HG03439 (cell line): ENCODE results near the gene DUS4L.
A peak's percentile ranks its signal among the peaks of the same experiment; 100 is the strongest.

ENCODE experiments used
- ATAC-seq: cut with Tn5 transposase; IDR thresholded peaks from one replicate; pipeline ENCODE4 v1.9.1; 2021; ENCODE audit warnings: mild to moderate bottlenecking, moderate library complexity; ENCODE audit not compliant: unreplicated experiment

DUS4L gene

DNA sequence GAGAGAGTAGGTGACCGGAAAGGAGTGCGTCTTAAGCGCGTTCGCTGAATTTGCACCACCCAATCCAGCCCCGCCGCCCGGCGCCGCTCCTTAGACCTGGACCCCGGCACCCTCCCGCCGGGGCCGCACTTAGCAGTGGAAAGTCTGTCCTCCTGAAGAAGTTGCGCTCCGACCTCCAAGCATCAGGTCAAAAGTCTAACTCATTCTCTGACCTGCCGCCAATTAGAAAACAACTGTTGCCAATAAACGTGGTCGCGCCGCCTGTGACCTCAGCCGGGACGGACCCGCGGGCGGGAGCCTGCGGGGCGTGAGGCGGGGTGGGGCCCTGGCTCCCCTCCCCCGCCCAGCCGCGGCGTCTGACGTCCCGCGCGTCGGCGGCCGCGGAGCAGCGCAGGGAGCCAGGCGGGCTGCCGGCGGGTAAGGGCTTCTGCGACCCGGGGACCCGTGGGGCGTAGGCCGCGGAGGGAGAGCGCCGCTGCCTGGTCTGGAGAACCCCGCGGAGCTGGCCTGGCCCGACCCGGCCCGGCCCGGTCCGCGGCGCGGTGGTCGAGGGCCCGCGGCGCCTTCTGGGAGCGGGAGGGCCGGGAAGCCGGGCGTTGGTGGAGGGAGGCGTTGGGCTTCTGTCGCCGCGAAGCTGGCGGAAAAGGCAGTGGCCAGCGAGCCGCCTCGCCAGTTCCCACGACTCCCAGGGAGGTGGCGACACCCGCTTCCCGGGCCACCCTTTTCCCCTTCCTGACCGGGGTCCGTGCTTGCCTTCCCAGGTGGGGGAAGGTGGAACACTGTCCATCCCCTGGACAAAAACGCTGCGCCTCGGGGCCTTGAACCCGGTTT, 16.3 kb downstream of the DUS4L start, which contains the start of gene BCAP29:
Gene BCAP29, plus strand, starts transcription at position 362 of the 831 bp plus-strand sequence. CDS start 527 bp downstream, outside the sequence.
- ATAC-seq = peak; percentile 94

DNA sequence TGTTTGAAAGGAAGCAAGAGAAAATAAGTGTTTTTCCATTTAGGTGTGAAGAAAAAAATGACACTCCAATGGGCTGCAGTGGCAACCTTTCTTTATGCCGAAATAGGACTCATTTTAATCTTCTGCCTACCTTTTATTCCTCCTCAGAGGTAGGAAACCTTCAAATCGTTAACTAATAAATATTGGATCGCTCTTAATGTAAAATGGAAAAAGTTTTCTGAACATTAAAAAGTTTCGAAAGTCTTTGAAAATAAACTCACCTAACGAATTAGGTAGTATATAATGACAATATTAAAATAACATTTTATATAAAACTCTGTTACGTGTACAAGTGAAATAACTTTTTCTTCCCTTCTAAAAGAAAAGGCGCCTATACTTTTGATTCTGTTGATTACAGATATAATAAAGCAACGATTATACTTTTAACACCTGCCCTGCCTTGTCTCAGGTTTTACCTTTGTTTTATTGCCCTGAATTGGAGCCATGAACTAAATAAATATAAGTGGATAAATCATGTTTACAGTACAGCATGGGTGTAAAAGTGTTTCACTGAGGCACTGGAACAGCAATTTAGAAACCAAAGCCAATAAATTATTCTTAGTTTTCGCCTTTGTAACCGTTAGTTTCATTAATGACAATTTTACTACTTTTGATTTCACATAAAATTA, 17.1 kb downstream of the DUS4L start:
- no peak for ATAC-seq

DNA sequence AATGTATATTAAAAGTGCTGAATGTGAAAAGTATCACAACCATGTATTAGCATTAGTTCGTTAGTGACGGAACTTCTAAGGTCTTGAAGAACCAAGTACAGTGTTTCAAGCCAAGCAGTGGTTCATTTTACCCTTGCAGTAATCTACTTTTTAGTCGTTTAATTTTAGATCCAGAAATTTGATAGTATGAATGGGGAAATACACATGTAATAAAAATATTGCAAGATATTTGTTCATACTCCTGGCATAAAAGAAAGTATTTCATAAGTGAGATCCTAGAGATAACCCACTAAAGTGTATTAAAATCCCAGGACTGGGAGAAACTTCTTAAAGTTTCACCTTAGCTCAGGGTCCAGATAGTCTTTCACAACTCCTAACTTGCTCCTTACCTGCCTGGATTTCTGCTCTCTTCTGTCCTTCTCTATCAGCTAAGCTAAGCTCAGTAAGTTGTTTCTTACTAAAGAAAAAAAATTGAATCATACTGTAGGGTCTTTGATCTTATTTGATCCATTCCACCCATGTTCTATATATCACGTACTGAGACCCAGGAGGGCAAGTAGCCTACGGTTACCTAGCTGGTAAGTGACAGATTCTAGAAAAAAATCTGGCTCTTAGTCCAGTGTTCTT, 17.7 kb downstream of the DUS4L start:
- no peak for ATAC-seq

DNA sequence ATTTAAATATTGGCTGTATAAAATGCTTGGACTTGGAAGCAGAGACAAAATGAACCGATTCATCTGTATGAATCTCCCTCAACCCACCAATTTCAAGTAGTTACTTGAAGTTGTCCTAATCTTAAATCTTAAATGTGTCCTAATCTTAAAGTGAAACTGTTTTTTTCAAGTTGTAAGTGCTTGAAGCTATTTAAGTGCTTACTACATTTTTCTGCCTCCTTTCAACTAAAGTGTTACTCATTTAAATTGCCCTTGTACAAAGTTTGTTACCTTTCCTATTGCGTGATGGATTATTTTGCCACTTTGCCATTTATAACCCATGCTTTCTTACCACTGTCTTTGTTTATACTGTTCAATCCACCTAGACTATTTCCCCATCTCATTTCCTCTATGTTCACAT, 19.1 kb downstream of the DUS4L start:
- no peak for ATAC-seq

DNA sequence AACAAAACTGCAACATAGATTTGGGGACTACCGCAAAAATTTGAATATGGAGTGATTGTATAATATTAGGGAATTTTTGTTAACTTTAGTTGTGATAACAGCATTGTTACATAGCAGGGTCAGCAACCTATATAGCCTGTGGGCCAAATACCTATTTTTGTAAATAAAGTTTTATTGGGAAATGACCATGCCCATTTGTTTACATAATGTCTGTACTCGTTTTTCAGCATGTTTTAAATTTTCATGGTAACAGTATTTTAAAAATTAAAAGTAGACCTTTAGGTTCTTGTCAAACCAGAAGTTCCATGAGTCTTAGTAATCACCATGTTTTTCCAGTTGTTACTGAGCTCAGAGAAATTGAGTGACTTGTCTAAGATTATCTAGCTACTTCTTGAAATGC, 20.9 kb downstream of the DUS4L start:
- no peak for ATAC-seq

DNA sequence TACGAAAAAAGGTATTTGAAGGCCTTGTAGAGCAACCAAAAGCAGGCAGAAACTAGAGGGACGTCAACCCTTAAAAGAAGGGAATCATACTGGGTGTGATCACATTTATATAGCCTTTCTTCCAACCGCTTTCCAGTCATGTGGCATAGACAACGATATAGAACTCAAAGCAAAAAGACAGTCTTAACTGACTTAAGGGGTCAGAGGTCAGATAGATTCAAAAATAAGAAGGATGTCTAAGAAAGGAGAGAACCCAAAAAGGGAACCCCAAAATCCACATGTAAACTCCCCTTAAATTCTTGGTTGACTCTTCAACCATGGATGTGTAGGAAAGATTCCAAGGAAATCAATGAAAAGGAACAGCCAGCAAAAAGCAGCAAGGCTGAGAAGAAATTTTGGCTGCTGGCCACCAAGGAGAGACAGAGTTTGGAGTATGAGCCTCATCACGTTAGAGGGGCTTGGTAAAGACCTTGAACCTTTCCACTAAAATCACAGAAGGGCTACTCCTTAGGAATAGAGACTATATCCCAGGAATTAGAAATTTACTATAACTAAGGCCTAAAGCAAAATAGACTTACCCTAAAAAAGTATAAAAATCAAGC, 24.9 kb downstream of the DUS4L start:
- ATAC-seq = no peak

DNA sequence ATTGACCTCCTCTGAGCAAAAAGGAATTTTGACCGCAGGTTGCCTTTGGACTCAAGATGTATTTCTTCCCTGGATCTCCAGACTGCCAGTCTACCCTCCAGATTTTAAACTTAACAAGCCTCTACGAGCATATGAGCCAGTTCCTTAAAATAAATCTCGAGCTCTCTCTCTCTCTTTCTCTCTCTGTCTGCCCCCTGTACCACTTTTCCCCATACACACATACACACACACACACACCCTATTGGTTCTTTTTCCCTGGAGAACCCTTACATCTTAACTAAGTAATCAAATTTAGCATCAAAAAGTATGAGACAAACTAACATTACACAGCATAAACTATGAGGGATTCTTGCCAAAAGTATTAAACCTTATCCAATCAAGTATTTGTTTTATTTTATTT, 27.6 kb downstream of the DUS4L start:
- ATAC-seq = no peak

DNA sequence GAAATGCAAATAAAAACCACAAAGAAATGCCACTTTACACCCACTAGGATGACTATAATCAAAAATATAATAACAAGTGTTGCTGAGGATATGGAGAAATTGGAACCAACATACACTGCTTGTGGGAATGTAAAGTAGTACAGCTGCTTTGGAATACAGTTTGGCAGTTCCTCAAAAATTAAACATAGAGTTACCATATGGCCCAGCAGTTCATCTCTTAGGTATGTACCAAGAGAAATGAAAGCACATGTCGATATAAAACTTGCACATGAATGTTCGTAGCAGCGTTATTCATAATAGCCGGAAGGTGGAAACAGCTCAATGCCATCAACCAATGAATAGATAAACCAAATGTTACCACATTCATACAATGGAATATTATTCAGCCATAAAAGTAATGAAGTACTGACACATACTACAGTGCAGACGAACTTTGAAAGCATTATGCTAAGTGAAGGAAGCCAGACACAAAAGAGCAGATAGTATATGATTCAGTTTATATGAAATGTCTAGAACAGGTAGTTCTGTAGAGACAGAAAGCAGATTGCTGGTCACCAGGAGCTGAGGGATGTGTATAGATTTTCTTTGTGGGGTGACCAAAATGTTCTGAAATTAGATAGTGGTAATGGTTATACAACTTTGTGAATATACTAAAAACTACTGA, 28.7 kb downstream of the DUS4L start:
- no peak for ATAC-seq

DNA sequence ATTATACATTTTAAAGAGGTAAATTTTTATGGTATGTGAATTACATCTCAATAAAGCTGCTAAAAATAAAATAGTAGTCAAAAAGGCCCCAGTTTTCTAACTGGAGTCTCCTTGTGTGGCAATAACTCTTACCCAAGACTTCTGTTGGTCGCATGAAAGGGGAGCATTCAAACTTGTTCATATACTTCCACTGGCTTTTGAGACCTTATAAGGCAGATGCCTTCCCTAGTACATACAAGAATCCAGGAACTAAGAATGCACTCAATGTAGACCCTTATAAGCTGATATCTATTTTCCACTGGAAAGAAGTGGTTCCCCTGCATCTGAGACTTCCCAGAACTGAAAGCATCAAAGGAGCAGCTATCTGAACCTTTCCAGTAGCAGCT, 29.2 kb downstream of the DUS4L start:
- ATAC-seq = no peak

DNA sequence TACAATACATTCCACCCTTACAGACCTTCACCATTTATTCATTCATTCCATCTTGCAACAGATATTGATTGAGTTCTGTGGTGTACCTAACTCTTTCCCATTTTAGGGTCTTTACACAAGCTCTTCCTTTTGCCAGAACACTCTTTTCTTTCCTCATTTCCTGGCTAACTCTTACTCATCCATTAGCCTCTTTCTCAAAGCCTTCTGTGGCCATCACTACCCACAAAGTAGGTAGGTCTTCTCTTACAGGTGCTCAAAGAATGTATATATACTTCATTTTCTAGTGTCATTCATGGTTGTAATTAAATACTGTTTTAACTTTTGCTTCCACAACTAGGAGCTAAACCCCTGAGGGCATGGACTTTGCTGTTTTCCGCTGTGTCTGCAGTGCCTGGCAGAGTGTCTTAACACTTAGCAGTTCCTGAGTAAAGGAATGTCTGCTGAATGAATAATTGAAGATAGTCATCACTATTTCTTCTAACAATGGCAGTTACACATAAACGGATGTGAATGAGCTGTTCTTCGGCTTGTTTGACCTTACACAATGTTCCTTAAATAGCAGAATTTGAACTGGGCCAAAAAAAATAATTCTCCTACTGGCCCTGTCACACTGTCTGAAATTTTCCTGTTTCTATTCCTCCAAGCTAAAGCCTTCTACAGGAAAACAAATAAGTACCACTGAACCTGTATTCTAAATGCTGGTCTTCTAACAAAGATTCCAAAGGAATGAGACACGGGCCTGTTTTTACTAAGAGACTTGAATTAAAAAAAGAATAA, 31.4 kb downstream of the DUS4L start:
- no peak for ATAC-seq

DNA sequence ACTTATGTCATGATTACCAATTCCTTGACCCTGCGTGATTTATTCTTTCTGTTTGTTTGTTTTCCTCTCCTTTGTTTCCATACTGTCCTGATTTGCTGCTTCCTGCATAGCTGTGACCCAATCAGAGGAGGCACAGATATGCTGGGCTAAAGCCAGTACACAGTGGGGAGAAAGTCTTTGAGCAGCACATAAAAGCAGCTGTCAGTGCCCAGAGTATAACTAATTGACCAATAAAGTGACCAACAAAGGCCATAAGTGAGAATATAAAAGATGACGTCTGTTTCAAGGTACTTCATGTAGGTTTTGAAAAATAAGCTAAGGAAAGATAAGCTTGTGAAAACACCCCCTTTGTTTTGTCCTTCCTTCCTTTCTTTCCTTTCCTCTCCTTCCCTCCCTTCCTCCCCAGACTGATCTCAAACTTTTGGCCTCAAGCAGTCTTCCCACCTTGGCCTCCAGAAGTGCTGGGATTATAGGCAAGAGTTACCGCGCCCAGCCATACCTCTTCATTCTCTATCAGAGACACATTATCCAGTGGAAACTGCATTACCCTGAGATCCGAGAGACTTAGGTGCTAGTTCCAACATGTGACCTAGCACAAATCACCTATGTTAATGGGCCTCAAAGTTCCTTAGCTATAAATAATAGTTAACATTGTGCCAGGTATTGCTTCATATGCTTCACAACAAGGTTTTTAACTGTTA, 33.3 kb downstream of the DUS4L start:
- no peak for ATAC-seq

DNA sequence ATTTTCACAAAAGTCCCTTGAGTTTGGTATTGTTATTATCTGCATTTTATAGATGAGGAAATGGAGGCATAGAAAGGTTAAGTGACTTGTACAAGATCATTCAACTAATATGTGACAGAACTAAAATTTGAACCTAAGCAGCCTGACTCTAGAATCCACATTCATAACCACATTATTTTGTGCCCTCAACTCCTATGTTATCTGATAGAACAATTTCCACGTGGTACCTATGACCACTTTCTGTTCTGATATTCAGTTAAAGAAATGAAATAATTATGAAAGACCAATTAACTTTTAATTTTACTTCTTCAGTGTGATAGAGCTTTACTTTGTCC, 33.8 kb downstream of the DUS4L start:
- ATAC-seq = no peak

DNA sequence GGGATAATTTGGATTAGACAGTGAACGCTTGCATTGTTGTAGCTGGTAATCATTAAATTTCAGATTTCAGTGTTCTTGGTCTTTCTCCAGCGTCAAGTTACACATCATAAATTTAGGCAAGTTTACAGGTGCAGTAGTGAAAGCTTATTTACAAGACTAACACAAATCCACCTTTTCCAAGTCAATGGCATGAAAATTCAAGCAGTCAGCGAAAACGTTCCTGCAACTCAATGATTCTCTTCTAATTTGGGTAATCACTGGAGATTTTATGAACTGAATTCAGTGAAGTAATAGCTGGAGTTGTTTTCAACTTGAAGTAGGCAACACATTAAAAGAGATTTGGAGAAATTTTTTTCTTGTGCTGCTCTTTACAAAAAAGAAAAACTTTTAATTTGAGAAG, 34.2 kb downstream of the DUS4L start:
- ATAC-seq = no peak

DNA sequence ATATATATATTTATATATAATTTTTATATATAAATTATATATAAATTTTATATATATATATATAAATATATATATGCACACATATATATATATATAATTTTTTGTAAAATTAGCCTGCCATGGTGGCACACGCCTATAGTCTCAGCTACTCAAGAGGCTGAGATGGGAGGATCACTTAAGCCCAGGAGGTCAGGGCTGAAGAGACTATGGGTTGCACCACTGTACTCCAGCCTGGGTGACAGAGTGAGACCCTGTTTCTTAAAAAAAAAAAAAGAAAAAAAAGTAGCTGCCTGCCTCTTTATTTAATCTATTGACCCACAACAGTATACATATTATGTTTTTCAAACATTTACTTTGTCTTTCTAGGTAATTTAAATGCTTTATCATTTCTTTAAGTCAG, 35.5 kb downstream of the DUS4L start:
- ATAC-seq = no peak

DNA sequence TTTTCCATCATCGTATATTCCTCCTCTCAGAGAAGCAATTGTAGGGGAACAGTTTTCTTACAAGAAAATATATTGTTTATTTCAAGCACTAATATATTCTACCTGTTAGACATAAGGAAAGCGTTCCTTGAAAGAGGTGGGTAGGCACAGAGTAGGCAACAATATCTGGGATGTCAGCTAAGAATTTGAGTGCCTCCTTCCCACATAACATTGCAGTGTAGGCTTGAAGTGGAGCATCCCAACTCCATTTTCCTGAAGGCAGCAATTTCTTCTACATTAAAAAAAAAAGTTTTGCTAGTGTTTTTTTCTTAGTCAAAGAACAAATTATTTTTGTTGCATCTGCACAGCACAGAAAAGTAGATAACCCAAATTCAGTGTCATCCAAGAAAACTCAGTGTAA, 37.0 kb downstream of the DUS4L start:
- ATAC-seq = no peak

DNA sequence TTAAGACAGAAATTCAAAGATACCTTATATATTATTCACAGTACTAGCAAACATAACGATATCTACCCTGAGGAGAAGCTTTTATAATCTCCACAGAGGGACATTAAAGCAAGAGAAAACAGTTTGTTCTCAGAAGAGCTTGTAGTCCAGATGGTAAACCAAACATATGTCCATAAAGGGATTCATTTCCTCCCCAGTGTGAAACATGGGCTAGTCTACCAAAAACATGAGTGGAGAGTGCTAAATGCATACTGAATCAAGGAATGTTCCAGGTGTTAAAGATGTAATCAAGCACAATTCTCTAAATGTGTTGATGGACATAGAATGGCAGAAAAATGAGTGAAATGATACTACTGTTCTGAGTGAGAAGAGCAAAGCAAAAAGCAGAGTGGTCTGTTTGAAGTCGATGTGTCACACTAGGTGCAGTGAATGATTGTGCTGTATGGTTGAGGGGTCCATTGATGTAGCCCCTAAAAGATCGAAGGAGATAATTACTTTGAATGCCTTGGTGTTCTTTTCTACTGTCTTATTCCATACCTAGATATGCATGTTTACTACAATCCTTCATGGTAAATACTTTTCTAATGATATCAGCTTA, 41.5 kb downstream of the DUS4L start:
- ATAC-seq = no peak

DNA sequence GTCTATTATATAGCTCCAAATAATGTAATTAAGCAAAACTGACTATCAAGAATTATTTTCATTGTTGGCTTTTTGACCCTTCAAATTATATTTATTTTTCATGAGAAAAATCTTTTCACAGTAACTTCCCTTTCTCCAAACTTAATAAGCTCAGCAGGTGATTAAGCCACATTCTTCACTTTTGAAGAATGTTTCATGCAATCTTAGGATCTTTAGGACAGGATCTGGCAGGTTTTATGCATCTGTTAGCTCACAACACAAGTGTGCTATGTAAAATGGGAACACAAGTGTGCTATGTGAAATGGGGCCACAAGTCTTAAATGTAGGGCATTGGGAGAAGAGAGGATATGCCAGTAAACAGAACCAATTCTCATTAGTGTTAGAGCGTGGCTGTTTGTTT, 42.5 kb downstream of the DUS4L start:
- ATAC-seq = no peak

DNA sequence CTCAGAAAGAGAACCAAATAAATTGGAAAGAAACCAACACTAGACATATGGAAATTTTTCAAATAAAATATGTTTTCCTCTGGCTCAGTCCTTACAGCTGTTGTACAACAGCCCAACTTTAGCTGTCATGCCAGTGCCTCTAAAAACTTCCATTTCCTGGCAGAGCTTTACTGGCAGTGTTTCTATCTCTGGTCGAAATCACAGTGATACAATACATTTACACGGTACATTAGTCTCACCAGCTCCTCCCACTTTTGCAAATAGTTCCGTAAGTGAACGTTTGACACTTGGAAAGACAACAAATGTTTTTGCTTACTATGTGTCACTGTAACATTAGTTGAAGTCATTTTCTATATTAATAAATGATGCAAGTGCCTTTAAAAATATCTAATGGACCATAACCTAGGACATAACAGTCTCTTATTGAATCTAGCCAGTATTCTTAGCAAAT, 46.1 kb downstream of the DUS4L start:
- ATAC-seq = no peak

DNA sequence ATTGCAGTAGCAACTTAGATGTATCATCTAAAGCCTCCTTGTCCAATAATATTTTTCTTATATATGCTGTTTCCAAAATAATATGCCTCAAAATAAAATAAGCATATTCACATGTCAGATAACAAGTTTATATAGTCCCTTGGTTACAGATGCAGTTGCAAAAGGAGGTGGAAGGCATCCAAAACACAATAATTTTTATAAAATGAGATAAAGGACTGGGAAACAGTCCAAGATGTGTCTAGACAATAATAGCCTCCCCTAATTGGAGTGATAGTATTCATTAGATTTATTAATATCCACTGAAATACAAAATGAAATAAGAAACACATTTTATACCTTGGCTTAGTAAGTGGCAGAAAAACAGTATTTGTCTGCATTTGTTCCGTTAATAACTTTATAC, 46.6 kb downstream of the DUS4L start:
- no peak for ATAC-seq
